GF-D8 (cell line): ENCODE results near the gene CCDC191.
A peak's percentile ranks its signal among the peaks of the same experiment; 100 is the strongest.

Source experiments
- DNase-seq: peaks from one replicate; lab custom pipeline; 2025; lab: John Stamatoyannopoulos, UW

Gene CCDC191

DNA sequence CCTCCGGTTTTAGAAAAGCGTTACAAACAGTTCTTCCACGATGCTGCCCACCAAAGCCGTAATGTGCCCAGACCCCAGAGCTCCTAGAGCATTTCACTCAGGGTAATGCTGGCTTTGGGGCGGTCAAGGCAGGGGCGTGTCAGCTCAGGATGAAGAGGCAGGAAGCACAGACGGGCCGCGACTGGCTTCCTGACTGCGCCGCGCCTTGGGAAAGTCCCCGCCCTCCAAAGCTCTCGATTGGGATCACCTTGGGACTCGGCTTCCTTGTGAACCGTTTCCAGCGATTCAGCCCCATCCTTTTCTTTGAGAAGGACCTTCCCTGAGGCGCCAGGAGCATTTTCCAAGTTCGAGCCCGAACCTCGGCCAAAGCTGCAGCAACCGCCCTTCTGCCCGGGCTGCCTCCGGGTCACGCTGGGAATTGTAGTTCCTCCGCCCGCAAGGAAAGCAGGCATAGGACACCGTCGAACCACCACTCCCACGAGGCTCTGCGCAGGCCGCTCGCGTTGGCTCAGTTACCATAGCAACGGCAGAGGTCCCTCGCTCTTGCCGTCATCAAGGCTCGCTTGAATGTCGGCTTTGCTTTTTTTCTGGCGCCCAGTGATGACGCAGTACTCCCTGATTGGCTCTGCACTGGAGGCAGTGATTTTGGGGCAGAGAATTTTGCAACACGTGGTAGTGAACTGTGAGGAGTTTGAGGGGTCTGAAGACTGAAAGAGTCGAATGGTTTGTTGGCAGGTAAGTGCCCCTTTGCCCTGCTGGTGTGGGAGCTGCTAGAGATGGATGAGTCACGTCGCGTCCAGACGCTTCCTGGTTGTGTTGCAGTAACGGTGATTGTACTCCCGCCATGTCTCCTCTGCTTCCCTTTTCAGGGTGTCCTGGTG, at the start of gene CCDC191, which contains the start of gene QTRT2:
CCDC191 (minus strand) TSS at position 397 of the 881 bp plus-strand sequence; CDS start at position 337, 60 bp downstream.
QTRT2 (plus strand) TSS at position 608 of the 881 bp plus-strand sequence. CDS start 8,521 bp downstream, outside the sequence.
- DNase-seq, result peak; percentile 98

DNA sequence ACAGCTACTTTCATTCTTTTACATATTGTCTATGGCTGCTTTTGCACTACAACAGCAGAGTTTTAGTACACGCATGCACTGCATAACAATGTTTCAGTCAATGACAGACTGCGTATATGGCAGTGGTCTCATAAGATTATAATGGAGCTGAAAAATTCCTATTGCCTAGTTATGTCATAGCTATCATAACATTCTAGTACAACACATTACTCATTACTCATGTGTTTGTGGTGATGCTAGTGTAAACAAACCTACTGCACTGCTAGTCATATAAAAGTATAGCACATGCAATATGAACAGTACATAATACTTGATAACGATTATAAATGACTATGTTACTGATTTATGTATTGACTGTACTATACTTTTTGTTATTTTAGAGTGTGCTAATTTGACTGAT, 48.1 kb upstream of the CCDC191 start:
- DNase-seq, result no peak

DNA sequence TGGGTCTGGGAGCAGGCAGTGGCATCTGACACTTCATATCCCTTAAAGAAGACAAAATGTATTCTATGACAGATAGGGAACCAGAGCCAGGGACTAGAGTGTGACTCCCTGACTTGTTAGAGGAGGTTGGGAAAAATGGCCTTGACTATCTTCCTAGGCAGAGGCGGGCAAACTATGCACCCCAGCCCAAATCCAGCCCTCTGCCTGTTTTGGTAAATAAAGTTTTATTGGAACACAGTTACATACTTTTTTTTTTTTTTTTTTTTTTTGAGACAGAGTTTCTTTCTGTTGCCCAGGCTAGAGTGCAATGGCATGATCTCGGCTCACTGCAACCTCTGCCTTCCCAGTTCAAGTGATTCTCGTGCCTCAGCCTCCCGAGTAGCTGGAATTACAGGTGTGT, 47.5 kb upstream of the CCDC191 start:
- no peak for DNase-seq

- no peak for DNase-seq
These were observed 46.9 kb upstream of the CCDC191 start for GRCh38 chr3:114103181-114103580.

- DNase-seq, result no peak
These were observed 44.8 kb upstream of the CCDC191 start for GRCh38 chr3:114101101-114101500.

DNA sequence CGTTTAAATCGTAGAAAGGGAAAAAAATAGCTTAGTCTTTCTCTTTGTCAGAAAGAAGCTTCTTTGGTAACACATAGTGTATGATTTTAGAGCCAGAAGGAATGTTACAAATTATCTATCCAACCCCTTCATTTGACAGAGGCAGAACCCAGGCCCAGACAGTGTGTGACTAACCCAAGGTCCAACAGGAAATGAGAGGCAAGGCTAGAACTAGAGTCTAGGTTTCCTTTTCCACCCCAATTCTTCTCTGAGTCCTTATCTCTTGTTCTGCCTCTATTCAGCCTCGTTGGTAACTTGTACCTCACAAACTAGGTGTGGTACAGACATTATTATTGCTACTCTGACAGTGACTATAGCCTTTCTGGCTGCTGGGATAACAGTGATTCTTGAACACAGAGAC, 39.5 kb upstream of the CCDC191 start:
- DNase-seq, result no peak

- DNase-seq, result no peak
These were observed 37.3 kb upstream of the CCDC191 start for GRCh38 chr3:114093596-114093995.

DNA sequence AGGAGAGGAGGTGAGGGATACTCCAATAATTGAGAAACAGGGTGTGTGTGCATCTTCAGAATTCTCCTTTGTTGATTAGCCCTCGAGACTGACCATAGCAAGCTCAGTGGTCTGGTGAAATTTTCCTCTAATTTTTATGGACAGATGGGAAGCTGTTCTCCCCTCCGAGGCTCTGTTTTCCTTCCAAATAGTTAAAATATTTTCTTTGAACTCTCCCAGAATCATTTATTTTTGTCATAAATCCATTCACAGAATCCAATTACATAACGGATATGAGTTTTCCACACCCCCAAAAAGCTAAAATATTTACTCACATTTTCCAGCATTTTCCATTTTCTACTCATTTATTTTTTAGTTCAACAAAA, 36.7 kb upstream of the CCDC191 start:
- no peak for DNase-seq

GRCh38 chr3:114092151-114093015, 36.1 kb upstream of the CCDC191 start:
- peak; percentile 35 for DNase-seq

DNA sequence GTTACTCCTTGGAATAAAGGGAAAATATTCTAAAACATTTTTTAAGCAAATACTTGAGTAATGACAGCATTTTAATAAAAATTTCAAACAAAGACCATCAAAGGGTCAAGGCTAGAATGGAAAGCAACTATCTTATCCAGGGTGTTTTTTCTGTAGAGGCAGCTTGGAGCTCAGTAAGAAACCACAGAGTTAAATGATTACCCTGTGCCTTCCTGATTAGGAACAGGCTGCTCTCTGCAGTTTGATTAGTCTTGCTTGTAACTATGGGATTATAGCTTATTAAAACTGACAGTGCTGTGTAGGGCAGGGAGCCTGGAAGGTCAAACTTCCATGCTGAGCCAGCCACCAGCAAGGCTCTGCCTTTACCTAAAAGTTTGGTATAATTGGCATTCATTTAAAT, 33.3 kb upstream of the CCDC191 start:
- DNase-seq, result no peak

DNA sequence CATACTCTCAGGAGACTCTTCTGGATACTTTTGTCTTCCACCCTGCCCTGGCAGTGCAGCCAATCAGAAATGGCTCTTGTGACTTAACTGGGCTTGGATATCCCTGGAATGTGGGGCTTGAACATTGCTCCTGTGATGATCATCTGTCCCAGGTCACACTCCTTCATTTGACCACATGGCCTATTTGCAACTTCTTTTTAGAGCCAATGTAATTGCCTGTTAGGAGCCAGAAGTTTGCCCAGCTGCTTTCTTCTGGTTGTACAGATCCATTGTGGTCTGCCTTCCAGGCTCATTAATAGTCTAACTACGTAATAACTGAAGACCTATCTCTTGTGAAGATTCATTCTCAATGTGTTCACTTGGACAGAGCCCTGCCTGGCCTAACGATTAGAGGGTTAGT, 30.0 kb upstream of the CCDC191 start:
- no peak for DNase-seq

DNA sequence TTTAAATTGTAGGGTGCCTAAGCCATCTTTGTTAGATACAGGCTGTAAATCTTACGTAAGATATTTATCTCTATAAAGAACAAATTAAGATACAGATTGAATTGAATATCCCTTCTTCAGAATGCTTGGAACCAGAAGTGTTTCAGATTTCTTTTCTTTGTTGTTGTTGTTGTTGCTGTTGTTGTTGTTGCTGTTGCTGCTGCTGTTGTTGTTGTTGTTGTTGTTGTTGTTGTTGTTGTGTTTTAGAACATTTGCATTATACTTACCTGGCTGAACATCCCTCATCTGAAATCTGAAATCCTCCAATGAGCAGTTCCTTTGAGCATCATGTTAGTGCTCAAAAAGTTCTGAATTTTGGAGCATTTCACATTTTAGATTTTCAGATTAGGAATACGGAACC, 26.8 kb upstream of the CCDC191 start:
- DNase-seq, result no peak

GRCh38 chr3:114081037-114081436, 24.7 kb upstream of the CCDC191 start:
- DNase-seq, result no peak

DNA sequence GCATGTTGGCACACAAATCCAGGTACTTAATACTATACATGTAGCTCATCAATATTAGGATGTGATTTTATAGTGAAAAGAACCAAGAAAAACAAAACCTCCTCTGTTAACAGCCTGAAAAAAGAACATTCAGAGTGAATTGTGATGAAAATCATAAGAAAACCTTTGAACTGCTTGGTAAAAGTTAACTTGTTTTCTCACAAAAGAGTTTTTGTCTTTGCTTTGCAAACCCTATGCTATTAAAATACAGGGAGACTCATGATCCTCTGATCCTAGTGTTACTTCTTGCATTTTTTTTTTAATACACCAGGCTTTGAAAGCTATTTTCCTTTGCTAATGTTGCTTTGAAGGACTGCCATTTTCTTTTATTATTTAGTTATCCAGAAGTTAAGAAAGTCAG, 23.9 kb upstream of the CCDC191 start:
- no peak for DNase-seq

DNA sequence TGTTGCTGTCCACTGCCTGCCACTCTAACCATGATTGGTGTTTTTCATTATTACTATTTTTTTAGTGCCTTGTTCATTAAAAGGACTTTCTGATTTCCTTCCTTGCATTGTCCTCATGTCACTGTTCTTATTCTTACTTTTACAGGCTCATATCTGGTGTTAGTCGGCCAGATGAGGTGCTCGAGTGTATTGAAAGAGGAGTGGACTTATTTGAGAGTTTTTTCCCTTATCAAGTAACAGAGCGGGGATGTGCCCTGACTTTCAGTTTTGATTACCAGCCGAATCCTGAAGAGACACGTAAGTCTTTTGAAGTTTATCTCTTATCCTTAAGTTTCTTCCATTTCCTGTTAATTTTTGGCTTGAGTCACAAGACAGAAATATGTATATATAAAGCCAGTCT, 23.4 kb upstream of the CCDC191 start:
- DNase-seq, result no peak

DNA sequence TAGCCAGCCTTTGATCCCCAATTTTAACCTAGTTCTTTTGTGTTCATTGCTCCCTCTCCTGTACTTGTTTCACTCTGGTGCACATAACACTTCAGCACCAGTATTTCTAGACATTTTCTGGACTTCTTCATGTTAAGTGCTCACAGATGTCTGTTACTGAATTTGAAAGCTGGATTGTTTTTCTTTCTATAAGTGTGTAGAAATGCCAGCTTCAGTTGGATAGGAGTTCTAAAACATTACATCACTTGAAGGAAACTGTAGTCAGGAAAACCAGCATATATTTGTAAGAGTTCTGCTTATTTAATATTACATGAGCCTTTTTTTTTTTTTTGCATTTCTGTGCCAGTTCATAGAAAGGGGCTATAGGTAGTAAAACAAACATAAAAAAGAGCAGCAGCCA, 21.8 kb upstream of the CCDC191 start:
- DNase-seq, result no peak

- no peak for DNase-seq
These were observed 20.4 kb upstream of the CCDC191 start for GRCh38 chr3:114076711-114077110.

- DNase-seq, result no peak
These were observed 15.5 kb upstream of the CCDC191 start for GRCh38 chr3:114071786-114072185.

- DNase-seq, result no peak
These were observed 12.0 kb upstream of the CCDC191 start for GRCh38 chr3:114068336-114068735.

GRCh38 chr3:114067804-114068203, 11.5 kb upstream of the CCDC191 start:
- DNase-seq, result no peak

DNA sequence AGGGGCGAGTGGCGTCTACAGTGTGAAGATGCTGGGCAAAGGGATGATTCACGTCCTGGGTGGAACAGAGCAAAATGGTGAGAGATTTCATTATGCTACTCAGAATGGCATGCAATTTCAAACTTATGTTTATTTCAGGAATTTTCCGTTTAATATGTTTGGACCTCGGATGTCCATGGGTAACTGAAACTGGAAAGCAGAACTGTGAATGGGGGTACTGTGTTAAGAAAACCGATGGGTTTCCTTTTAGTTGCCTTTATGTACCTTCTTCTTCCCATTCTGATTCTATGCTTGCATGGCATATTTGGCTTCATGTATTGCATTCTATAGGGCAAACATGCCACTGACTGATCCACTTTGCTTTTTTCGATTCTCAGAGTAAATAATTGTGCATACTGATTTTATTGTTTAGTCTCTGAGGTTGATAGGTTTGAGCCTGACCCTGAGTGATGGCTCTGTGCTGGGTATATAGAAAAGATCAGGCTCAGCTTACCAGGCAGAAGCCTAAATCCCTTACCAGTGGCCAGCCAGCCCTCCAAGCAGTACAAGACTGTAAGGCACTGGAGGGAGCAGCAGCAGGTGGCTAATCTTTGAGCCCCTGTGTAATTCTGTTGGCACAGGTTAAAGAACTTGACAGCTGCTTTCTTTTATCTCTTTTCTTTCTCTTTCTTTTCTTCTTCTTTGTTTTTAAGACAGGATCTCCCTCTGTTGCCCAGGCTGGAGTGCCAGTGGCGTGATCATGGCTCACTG, 4.8 kb upstream of the CCDC191 start:
- DNase-seq, result no peak

DNA sequence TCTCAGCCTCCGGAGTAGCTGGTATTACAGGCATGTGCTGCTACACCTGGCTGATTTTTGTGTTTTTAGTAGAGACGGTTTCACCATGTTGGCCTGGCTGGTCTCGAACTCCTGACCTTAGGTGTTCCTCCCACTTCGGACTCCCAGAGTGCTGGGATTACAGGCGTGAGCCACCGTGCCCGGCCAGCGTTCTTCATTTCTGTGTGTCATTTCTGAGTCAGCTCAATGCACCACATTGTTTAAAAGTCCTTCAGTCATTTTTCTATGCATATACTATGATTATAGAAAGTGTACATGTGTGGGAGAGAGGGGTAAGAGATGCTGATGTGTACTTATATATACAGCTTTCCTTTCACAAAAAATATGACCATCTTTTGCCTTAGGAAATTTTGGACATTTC, 2.3 kb upstream of the CCDC191 start:
- no peak for DNase-seq
